Measurements from ENCODE around the gene ARL2. TPM values are rescaled to one million over a fixed set of nuclear protein-coding genes. Genes with fewer than 3 reads are reported as not detected.
"Not testable (repeated sequence)": the region's sequence is repeated elsewhere in the genome, so short reads cannot be mapped to it uniquely, and the experiment has no call there.

Gene ARL2
- total RNA-seq, 2 experiments from 2014 or later = 62.4 to 65.3 TPM

DNA sequence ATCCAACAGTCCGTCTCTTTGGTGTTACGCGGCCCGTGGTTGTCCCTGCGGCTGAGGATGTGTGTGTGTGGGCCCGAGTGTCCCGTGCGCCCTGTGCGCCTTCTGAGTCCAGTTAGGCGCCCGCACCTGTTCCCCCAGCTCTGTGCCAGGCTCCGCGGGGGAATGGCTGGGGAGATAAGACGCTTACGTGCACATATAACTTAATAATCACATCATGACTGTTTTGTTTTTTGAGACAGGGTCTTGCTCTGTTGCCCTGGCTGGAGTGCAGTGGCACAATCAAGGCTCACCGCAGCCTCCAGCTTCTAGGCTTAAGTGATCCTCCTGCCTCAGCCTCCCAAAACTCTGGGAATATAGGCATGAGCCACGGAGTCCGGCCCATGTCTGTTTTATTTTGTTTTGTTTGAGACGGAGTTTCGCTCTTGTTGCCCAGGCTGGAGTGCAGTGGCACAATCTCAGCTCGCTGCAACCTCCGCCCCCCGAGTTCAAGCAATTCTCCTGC is 817 bp downstream of the ARL2 start:
- no peaks in the 10 kb centered on the region for H3K9me3 Mint-ChIP-seq
- peak overlapping the region; percentile 94 for H3K4me3 Mint-ChIP-seq
- ChIA-PET CTCF (interaction anchor here (0.7 to 4.9 kb wide), 46 partner anchors 8 to 319 kb away, joined by 3 to 54 read pairs (median 4); partner anchors contain the start of genes ATG2A, BATF2, CDC42BPG and CDC42EP2), POLR2A (interaction anchor here (0.9 kb wide), 1 partner anchor 82 kb away, joined by 3 read pairs; no protein-coding TSS in a partner anchor)
- no peak for DNase-seq
- peaks cover 22% of the 10 kb centered on the region for H3K36me3 Mint-ChIP-seq (ENCODE audit: low read depth)
- peaks cover 26% of the 10 kb centered on the region for H3K4me1 Mint-ChIP-seq
- H3K27me3 Mint-ChIP-seq = no peaks in the 10 kb centered on the region
- H3K27ac Mint-ChIP-seq = peak overlapping the region; percentile 96

GRCh38 chr11:65016705-65017104 is 2.7 kb downstream of the ARL2 start:
- H3K27me3 Mint-ChIP-seq = no peaks in the 10 kb centered on the region
- H3K9me3 Mint-ChIP-seq = no peaks in the 10 kb centered on the region
- POLR2A ChIA-PET = no interaction called here
- no peak overlapping the region for H3K4me3 Mint-ChIP-seq
- H3K4me1 Mint-ChIP-seq = peaks cover 26% of the 10 kb centered on the region
- no peak for DNase-seq
- H3K27ac Mint-ChIP-seq = peak overlapping the region; percentile 36
- peaks cover 22% of the 10 kb centered on the region for H3K36me3 Mint-ChIP-seq (ENCODE audit: low read depth)
- CTCF ChIA-PET = interaction anchor here (0.7 kb wide), 1 partner anchor 24 kb away, joined by 4 read pairs; no protein-coding TSS in a partner anchor

GRCh38 chr11:65017937-65018336 is 4.0 kb downstream of the ARL2 start:
- Mint-ChIP-seq H3K4me3 (no peak overlapping the region), H3K36me3 (ENCODE audit: low read depth) (peaks cover 22% of the 10 kb centered on the region), H3K4me1 (peaks cover 25% of the 10 kb centered on the region), H3K27ac (no peak overlapping the region), H3K9me3 (no peaks in the 10 kb centered on the region), H3K27me3 (no peaks in the 10 kb centered on the region)
- POLR2A ChIA-PET = no interaction called here
- no peak for DNase-seq
- CTCF ChIA-PET = interaction anchor here (1.2 kb wide), 1 partner anchor 99 kb away, joined by 3 read pairs; the partner anchor contains the start of gene ZNHIT2

DNA sequence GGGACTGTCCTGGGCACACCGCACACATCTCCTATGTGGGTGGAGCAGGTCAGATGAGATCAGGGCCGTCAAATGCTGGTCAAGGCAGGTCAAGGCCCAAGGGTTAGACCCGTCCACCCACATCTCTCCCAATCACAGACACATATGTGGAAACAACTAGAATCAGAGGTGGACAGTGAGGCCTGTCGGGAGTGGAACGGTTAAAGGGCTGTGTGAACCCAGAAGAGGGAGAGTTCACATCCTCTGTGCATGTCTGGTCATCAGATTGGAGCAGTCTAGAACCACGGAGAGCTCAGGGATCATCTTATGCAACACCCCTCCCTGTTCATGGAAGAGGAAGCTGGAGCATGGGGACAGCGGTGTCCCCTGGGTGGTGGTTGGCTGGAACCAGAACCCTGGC is 5.9 kb downstream of the ARL2 start:
- ChIA-PET POLR2A (no interaction called here), CTCF (interaction anchor here (0.5 to 0.6 kb wide), 2 partner anchors 31 to 355 kb away, joined by 3 to 5 read pairs; no protein-coding TSS in a partner anchor)
- Mint-ChIP-seq H3K27me3 (no peaks in the 10 kb centered on the region), H3K9me3 (no peaks in the 10 kb centered on the region), H3K27ac (no peak overlapping the region), H3K4me1 (peaks cover 16% of the 10 kb centered on the region), H3K36me3 (ENCODE audit: low read depth) (peaks cover 22% of the 10 kb centered on the region), H3K4me3 (no peak overlapping the region)
- no peak for DNase-seq

GRCh38 chr11:65021003-65021402 is 7.0 kb downstream of the ARL2 start:
- no peaks in the 10 kb centered on the region for H3K9me3 Mint-ChIP-seq
- CTCF ChIA-PET = interaction anchor here (1.4 kb wide), 1 partner anchor 15 kb away, joined by 3 read pairs; no protein-coding TSS in a partner anchor
- DNase-seq = no peak

GRCh38 chr11:65021509-65021908 is 7.5 kb downstream of the ARL2 start:
- H3K27ac Mint-ChIP-seq = no peak overlapping the region

More at GRCh38 chr11:65021003-65021402, 7.0 kb downstream of the ARL2 start:
- Mint-ChIP-seq H3K4me3 (no peak overlapping the region), H3K4me1 (peaks cover 9% of the 10 kb centered on the region), H3K36me3 (ENCODE audit: low read depth) (peaks cover 20% of the 10 kb centered on the region), H3K27ac (no peak overlapping the region), H3K27me3 (no peaks in the 10 kb centered on the region)
- POLR2A ChIA-PET = no interaction called here

DNA sequence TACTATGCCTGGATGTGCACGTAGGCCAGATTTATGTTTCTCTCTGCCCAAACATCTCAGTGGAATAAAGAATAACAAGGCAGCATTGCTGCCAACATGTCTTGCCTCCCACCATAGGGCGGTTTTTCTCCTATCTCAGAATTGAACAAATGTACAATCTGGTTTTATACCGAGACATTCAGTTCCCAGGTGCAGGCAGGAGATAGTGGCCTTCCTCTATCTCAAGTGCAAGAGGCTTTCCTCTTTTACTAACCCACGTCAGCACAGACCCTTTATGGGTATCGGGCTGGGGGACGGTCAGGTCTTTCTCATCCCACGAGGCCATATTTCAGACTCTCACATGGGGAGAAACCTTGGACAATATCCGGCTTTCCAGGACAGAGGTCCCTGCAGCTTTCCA is 9.5 kb downstream of the ARL2 start:
- H3K36me3 Mint-ChIP-seq (ENCODE audit: low read depth); POLR2A ChIA-PET; H3K27ac Mint-ChIP-seq; DNase-seq; H3K4me3 Mint-ChIP-seq; H3K27me3 Mint-ChIP-seq; H3K9me3 Mint-ChIP-seq: not testable (repeated sequence)
- peaks cover 14% of the 10 kb centered on the region for H3K4me1 Mint-ChIP-seq
- CTCF ChIA-PET = interaction anchor here (0.7 to 1.3 kb wide), 2 partner anchors 11 to 22 kb away, joined by 3 to 4 read pairs; no protein-coding TSS in a partner anchor

More at GRCh38 chr11:65021509-65021908, 7.5 kb downstream of the ARL2 start:
- CTCF ChIA-PET = interaction anchor here (1.4 to 1.7 kb wide), 2 partner anchors 8 to 15 kb away, joined by 3 read pairs; partner anchors contain the start of gene ARL2
- Mint-ChIP-seq H3K4me1 (peaks cover 5% of the 10 kb centered on the region), H3K27me3 (no peaks in the 10 kb centered on the region), H3K9me3 (no peaks in the 10 kb centered on the region), H3K4me3 (no peak overlapping the region), H3K36me3 (ENCODE audit: low read depth) (peaks cover 16% of the 10 kb centered on the region)
- POLR2A ChIA-PET = no interaction called here
- no peak for DNase-seq

DNA sequence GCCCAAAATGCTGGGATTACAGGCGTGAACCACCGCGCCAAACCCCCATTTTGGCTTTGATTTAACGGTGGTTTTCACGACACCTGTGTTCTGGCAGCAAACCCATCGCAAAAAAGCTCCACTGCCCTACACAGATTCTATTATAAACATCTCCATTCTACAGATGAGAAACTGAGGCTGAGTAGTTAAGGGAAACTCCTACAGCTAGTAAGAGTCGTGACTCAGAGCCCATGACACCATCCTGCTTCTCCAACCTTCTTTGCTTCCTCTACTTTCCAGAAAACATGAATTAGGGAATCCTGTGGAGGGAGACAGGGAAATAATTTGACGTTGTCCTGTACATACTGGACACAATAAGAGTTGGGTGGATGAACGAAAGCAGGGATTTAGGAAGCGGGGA is 12.8 kb downstream of the ARL2 start:
- no peaks in the 10 kb centered on the region for H3K27me3 Mint-ChIP-seq
- no peaks in the 10 kb centered on the region for H3K9me3 Mint-ChIP-seq
- peak overlapping the region; percentile 78 for H3K4me3 Mint-ChIP-seq
- POLR2A ChIA-PET = interaction anchor here (0.6 kb wide), 1 partner anchor 248 kb away, joined by 4 read pairs; no protein-coding TSS in a partner anchor
- peaks cover 19% of the 10 kb centered on the region for H3K4me1 Mint-ChIP-seq
- H3K36me3 Mint-ChIP-seq (ENCODE audit: low read depth) = no peaks in the 10 kb centered on the region
- peak overlapping the region; percentile 93 for H3K27ac Mint-ChIP-seq
- DNase-seq = no peak
- CTCF ChIA-PET = interaction anchor here (0.5 to 3.8 kb wide), 10 partner anchors 10 to 183 kb away, joined by 3 to 25 read pairs (median 3); partner anchors contain the start of genes ARL2, SAC3D1 and ZNHIT2

GRCh38 chr11:65027213-65028067 is 13.5 kb downstream of the ARL2 start, which contains the start of gene SNX15:
Gene SNX15, plus strand, starts transcription at chr11:65027439. Its CDS starts 99 bp downstream, at chr11:65027538.
- ChIA-PET POLR2A (no interaction called here), CTCF (interaction anchor here (0.6 to 3.8 kb wide), 10 partner anchors 10 to 183 kb away, joined by 3 to 25 read pairs (median 5); partner anchors contain the start of genes ARL2, SAC3D1 and ZNHIT2)
- H3K9me3 Mint-ChIP-seq = no peaks in the 10 kb centered on the region
- H3K36me3 Mint-ChIP-seq (ENCODE audit: low read depth) = no peaks in the 10 kb centered on the region
- H3K4me3 Mint-ChIP-seq = peak within 1 kb of the TSS; percentile 78
- peak; percentile 96 for DNase-seq
- H3K4me1 Mint-ChIP-seq = peaks cover 19% of the 10 kb centered on the region
- no peaks in the 10 kb centered on the region for H3K27me3 Mint-ChIP-seq
- H3K27ac Mint-ChIP-seq = peak within 1 kb of the TSS; percentile 93

DNA sequence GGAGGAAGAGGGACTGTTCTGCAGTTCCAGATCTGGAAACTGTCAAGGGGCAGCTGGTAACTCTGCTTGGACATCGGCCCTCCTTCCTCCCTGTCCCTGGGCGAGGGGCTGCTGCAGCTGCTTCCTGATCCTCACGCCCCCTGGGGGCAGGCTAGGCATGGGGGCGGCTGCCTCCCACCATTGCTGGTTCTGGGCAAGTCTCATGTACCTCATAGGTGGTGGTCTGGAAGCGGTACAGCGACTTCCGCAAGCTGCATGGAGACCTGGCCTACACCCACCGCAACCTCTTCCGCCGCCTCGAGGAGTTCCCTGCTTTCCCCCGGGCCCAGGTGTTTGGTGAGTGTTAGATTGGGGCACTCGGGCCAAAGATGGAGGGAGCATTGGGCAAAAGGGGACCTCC is 18.3 kb downstream of the ARL2 start:
- CTCF ChIA-PET = interaction anchor here (0.6 kb wide), 1 partner anchor 1820 kb away, joined by 3 read pairs; no protein-coding TSS in a partner anchor
- POLR2A ChIA-PET = no interaction called here
- no peak overlapping the region for H3K4me3 Mint-ChIP-seq
- no peaks in the 10 kb centered on the region for H3K9me3 Mint-ChIP-seq
- peaks cover 2% of the 10 kb centered on the region for H3K36me3 Mint-ChIP-seq (ENCODE audit: low read depth)
- peaks cover 15% of the 10 kb centered on the region for H3K4me1 Mint-ChIP-seq
- DNase-seq = no peak
- H3K27me3 Mint-ChIP-seq = no peaks in the 10 kb centered on the region
- no peak overlapping the region for H3K27ac Mint-ChIP-seq

GRCh38 chr11:65034423-65034822 is 20.5 kb downstream of the ARL2 start:
- Mint-ChIP-seq H3K27me3 (no peaks in the 10 kb centered on the region), H3K4me1 (no peaks in the 10 kb centered on the region), H3K4me3 (no peak overlapping the region), H3K27ac (no peak overlapping the region), H3K36me3 (ENCODE audit: low read depth) (peaks cover 2% of the 10 kb centered on the region), H3K9me3 (no peaks in the 10 kb centered on the region)
- CTCF ChIA-PET = interaction anchor here (0.5 to 1.3 kb wide), 2 partner anchors 19 to 298 kb away, joined by 4 to 6 read pairs; no protein-coding TSS in a partner anchor
- POLR2A ChIA-PET = no interaction called here
- no peak for DNase-seq

- Mint-ChIP-seq H3K36me3 (ENCODE audit: low read depth) (peaks cover 2% of the 10 kb centered on the region), H3K9me3 (no peaks in the 10 kb centered on the region), H3K4me3 (no peak overlapping the region), H3K4me1 (peaks cover 7% of the 10 kb centered on the region), H3K27ac (no peak overlapping the region), H3K27me3 (no peaks in the 10 kb centered on the region)
- DNase-seq = no peak
- ChIA-PET POLR2A (no interaction called here), CTCF (interaction anchor here (0.6 to 3.7 kb wide), 3 partner anchors 10 to 65 kb away, joined by 3 to 16 read pairs (median 3); partner anchors contain the start of gene SNX15)
Measured at GRCh38 chr11:65035579-65035978, 21.6 kb downstream of the ARL2 start.

All from activated CD4-positive, alpha-beta T cell treated with anti-CD3 and anti-CD28 coated beads, Interleukin-2, amount 10 ng/mL, durations not matched to agents 7 days and 5 days (primary cell).